GM18519 (cell line): ENCODE data around the gene NSG2.
"Not testable (repeated sequence)": the region's sequence is repeated elsewhere in the genome, so short reads cannot be mapped to it uniquely, and the experiment has no call there.

Experiments used
- ATAC-seq: cut with Tn5 transposase; IDR thresholded peaks from one replicate; pipeline ENCODE4 v1.9.1; 2021; ENCODE audit warnings: mild to moderate bottlenecking, moderate library complexity; ENCODE audit not compliant: unreplicated experiment, low FRiP score

NSG2 gene

GRCh38 chr5:174146556-174146955 is 101.0 kb downstream of the NSG2 start:
- ATAC-seq: no peak

GRCh38 chr5:174147012-174147411 is 101.5 kb downstream of the NSG2 start:
- ATAC-seq: not testable (repeated sequence)

GRCh38 chr5:174147551-174147950 is 102.0 kb downstream of the NSG2 start:
- ATAC-seq: no peak

DNA sequence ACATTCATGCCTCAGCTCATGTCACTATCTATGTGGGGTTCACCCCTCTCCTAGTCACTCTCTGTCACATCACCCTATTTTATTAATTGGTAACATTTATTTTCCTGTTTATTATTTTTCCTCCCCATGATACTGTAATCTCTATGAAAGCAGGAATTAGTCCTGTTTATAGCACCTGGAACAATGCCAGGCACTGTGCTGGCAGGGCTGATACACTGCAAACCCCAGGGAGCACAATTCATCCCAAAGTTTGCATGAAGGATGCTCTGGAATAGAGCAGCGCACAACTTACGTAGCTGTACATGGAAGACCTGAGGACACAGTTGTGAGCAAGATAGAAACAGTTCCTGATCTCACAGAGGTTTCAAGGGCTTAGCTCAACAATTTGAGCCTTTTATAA is 103.2 kb downstream of the NSG2 start:
- ATAC-seq: no peak

GRCh38 chr5:174149426-174149825 is 103.9 kb downstream of the NSG2 start:
- ATAC-seq: no peak

DNA sequence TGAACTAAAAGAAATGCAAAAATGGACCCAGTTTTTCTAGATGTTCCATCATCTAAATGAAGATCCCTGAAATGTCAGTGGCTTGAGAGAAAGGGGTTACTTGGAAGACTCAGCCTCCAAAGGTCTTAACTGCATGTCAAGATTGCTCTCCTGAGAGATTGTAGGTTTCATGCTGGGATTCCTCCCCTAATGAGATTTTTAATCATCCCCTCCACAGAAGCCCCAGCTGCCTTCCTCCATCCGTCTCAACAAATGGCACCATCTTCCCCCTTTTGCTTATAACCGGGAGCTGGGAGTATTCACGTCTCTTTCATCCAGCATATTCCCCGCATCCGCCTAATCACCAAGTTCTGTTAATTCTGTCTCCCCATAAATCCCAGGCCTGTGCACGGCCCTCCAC is 104.5 kb downstream of the NSG2 start:
- ATAC-seq: no peak

- ATAC-seq: no peak
Measured at GRCh38 chr5:174151599-174152181, 106.2 kb downstream of the NSG2 start.

DNA sequence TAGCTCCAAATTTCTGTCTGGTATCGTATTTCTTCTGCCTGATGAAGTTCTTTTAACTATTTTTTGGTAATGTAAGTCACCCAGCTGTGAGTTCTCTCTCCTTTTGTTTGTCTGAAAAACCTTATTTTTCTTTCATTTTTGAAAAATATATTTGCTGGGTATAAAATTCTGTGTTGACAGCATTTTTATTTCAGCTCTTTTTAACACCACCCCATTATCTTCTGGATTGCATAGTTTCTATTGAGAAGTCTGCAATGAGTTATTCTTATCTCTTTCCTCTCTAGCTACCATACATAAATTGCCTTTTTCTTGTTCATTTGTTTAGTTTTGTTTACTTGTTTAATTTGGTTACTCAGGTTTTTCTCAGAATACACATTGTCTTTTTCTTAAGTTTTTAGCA is 109.1 kb downstream of the NSG2 start:
- no peak for ATAC-seq

DNA sequence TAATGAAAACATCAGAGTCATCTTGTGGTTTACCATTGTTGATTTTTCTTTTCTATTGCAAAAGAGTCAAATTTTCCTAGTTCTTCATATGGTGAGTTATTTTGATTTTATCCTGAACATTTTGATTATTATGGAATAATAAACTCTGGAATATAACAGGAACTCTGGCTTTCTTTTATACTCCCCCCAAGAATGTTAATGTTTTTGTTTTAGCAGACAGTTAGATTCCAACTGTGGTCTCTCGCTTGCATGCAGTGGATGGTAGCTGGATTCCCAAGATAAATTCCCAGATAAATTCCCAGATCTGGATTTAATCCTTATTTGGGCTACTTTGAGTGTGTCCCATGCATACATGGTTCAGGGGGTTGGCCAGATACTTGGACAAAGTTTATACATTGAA is 109.8 kb downstream of the NSG2 start:
- no peak for ATAC-seq

DNA sequence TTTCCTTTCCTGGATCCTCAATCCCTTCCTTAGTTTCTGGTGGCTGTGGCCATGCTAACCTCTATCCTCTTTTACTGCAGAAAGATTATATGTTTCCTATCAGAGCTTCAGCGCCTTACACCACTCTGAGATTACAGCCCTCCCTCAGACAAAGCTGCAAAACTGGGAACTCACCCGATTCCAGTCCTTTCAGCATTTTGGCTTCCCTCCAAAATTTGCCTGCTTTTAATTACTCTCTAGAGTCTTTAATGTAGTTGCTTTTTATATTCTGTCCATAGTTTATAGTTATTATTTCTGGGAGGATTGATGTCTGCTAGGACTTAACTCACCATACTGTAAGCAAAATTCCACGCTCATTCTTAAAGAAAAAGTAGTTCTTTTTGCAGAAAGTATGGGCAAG is 110.2 kb downstream of the NSG2 start:
- ATAC-seq: no peak

DNA sequence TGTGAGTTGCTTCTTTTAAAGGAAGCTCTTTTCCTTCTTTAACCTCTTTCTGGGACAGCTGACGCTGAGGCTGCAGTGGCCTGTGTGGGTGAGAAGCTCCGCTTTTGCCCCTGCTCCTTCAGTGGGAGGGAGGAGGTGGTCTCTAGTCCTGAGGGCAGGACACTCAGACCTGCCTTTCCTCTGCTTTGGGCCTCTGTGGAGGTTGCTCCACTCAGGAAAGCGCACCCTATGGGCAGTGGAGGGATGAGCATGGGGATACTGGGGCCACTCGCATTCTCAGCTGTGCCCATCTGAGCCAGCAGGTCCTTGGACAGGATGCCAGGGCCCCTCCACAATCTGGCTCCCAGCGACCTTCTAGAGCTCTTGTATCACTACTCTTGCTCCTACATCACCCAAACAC is 111.5 kb downstream of the NSG2 start:
- ATAC-seq: no peak
